ENCODE data around the gene FMN1.

FMN1 gene

GRCh38 chr15:33011976-33012375 is 182.5 kb downstream of the FMN1 start:
- DNase-seq: no peak

GRCh38 chr15:33009603-33010002 is 184.9 kb downstream of the FMN1 start:
- no peak for DNase-seq

GRCh38 chr15:33009026-33009425 is 185.5 kb downstream of the FMN1 start:
- DNase-seq: no peak

GRCh38 chr15:33008284-33008995 is 186.1 kb downstream of the FMN1 start:
- no peak for DNase-seq

GRCh38 chr15:33007303-33007855 is 187.1 kb downstream of the FMN1 start:
- DNase-seq: peak in 3 of 14 donors; percentile 2 to 27 (median 7)

- DNase-seq: no peak
Measured at GRCh38 chr15:33005582-33005981, 188.9 kb downstream of the FMN1 start.

GRCh38 chr15:33001926-33002325 is 192.6 kb downstream of the FMN1 start:
- DNase-seq: no peak

- DNase-seq: no peak
Measured at GRCh38 chr15:32998979-32999672, 195.4 kb downstream of the FMN1 start.

GRCh38 chr15:32998182-32998581 is 196.3 kb downstream of the FMN1 start:
- DNase-seq: no peak

- DNase-seq: no peak
Measured at GRCh38 chr15:32994810-32995424, 199.6 kb downstream of the FMN1 start.

GRCh38 chr15:32993285-32993684 is 201.2 kb downstream of the FMN1 start:
- no peak for DNase-seq

- no peak for DNase-seq
Measured at GRCh38 chr15:32991619-32992111, 202.8 kb downstream of the FMN1 start.

- no peak for DNase-seq
Measured at GRCh38 chr15:32990071-32990470, 204.4 kb downstream of the FMN1 start.

- DNase-seq: no peak
Measured at GRCh38 chr15:32987067-32987466, 207.4 kb downstream of the FMN1 start.

GRCh38 chr15:32986147-32986546 is 208.4 kb downstream of the FMN1 start:
- DNase-seq: no peak

GRCh38 chr15:32983679-32984078 is 210.8 kb downstream of the FMN1 start:
- no peak for DNase-seq

- no peak for DNase-seq
Measured at GRCh38 chr15:32982001-32982400, 212.5 kb downstream of the FMN1 start.

GRCh38 chr15:32981536-32981935 is 213.0 kb downstream of the FMN1 start:
- no peak for DNase-seq

- no peak for DNase-seq
Measured at GRCh38 chr15:32979710-32980109, 214.8 kb downstream of the FMN1 start.

GRCh38 chr15:32977506-32977905 is 217.0 kb downstream of the FMN1 start:
- DNase-seq: no peak

- no peak for DNase-seq
Measured at GRCh38 chr15:32974691-32975090, 219.8 kb downstream of the FMN1 start.

GRCh38 chr15:32972686-32973085 is 221.8 kb downstream of the FMN1 start:
- DNase-seq: no peak

- DNase-seq: no peak
Measured at GRCh38 chr15:32970847-32971246, 223.7 kb downstream of the FMN1 start.
